ENCODE data around the gene KIF6.

The KIF6 gene

GRCh38 chr6:39696986-39697788, 28.0 kb downstream of the KIF6 start:
- no peak overlapping the region for H3K4me3 ChIP-seq (replicated peaks; ENCODE audit: low read depth, low read length)
- DNase-seq (ENCODE audit: extremely low read depth, low read depth), result no peak
- TF ChIP-seq CTCF (IDR thresholded peaks at IDR 0.05; ENCODE audit: low read depth, low read length, missing control alignments), result no peak

- TF ChIP-seq CTCF (IDR thresholded peaks at IDR 0.05; ENCODE audit: low read depth, low read length, missing control alignments), result no peak
- H3K4me3 ChIP-seq (replicated peaks; ENCODE audit: low read depth, low read length), result no peak overlapping the region
- DNase-seq (ENCODE audit: extremely low read depth, low read depth), result no peak
Measured at GRCh38 chr6:39695447-39695846, 29.8 kb downstream of the KIF6 start.

- H3K4me3 ChIP-seq (replicated peaks; ENCODE audit: low read depth, low read length), result no peak overlapping the region
- TF ChIP-seq CTCF (IDR thresholded peaks at IDR 0.05; ENCODE audit: low read depth, low read length, missing control alignments), result no peak
- DNase-seq (ENCODE audit: extremely low read depth, low read depth), result no peak
Measured at GRCh38 chr6:39693206-39693605, 32.0 kb downstream of the KIF6 start.

GRCh38 chr6:39688494-39688893, 36.7 kb downstream of the KIF6 start:
- H3K4me3 ChIP-seq (replicated peaks; ENCODE audit: low read depth, low read length), result no peak overlapping the region
- no peak for DNase-seq (ENCODE audit: extremely low read depth, low read depth)
- no peak for TF ChIP-seq CTCF (IDR thresholded peaks at IDR 0.05; ENCODE audit: low read depth, low read length, missing control alignments)

- H3K4me3 ChIP-seq (replicated peaks; ENCODE audit: low read depth, low read length), result no peak overlapping the region
- no peak for DNase-seq (ENCODE audit: extremely low read depth, low read depth)
- no peak for TF ChIP-seq CTCF (IDR thresholded peaks at IDR 0.05; ENCODE audit: low read depth, low read length, missing control alignments)
Measured at GRCh38 chr6:39686976-39687375, 38.2 kb downstream of the KIF6 start.

GRCh38 chr6:39685938-39686337, 39.3 kb downstream of the KIF6 start:
- no peak overlapping the region for H3K4me3 ChIP-seq (replicated peaks; ENCODE audit: low read depth, low read length)
- TF ChIP-seq CTCF (IDR thresholded peaks at IDR 0.05; ENCODE audit: low read depth, low read length, missing control alignments), result no peak
- no peak for DNase-seq (ENCODE audit: extremely low read depth, low read depth)

GRCh38 chr6:39685489-39685826, 39.8 kb downstream of the KIF6 start:
- H3K4me3 ChIP-seq (replicated peaks; ENCODE audit: low read depth, low read length), result no peak overlapping the region
- no peak for DNase-seq (ENCODE audit: extremely low read depth, low read depth)
- TF ChIP-seq CTCF (IDR thresholded peaks at IDR 0.05; ENCODE audit: low read depth, low read length, missing control alignments), result no peak
